K562 (cell line): ENCODE data around the gene SLC44A1. TPM values are rescaled to one million over a fixed set of nuclear protein-coding genes. Genes with fewer than 3 reads are reported as not detected.

Experiments used
- ATAC-seq: fragments of 200-7000 bp; cut with Tn5 transposase; 3 replicates; pipeline ENCODE4 v1.9.1; 2020; ENCODE audit warnings: moderate library complexity
- BruUV-seq: library from RNA; stranded (reverse); fragments of 400-500 nt; replicated peaks from 2 replicates; lab custom pipeline; 2021; lab: Mats Ljungman, UMichigan
- CTCF ChIA-PET: fragments of 300-600 bp; formaldehyde crosslinking; extraction: SDS; loops from one replicate; lab custom pipeline; 2021; ENCODE audit warnings: low intra/inter-chr PET ratio; lab: Yijun Ruan, JAX
- POLR2A ChIA-PET: fragments of 300-600, 350-650 bp; sonication (Branson Sonifier 250); formaldehyde crosslinking; extraction: SDS; loops from one replicate; lab custom pipeline; 2021; ENCODE audit warnings: antibody characterized with exemption, inconsistent platforms; lab: Yijun Ruan, JAX
- DNase-seq, 4 experiments: peaks; one replicate each; pipeline versions ENCODE4 v3.0.0 to v3.0.0-alpha.2; 2011 to 2018; ENCODE audit warnings: low spot score in 3 of 4, mixed read lengths in 3 of 4; ENCODE audit errors: extremely low read depth in 1 of 4
- FAIRE-seq: peaks from 2 replicates; lab custom pipeline; 2011; peaks lifted over from hg19 to GRCh38; lab: Jason Lieb, UNC
- H2AFZ ChIP-seq: 2 replicates; pipeline ENCODE4 v1.6.0; 2011; ENCODE audit warnings: low read depth, low read length, control low read depth, inconsistent platforms
- H3K27ac ChIP-seq: fragments of 200-600 bp; 3 replicates; pipeline ENCODE4 v1.8.0; 2011; ENCODE audit warnings: low read depth, mild to moderate bottlenecking, control low read depth, inconsistent platforms, low read length, moderate library complexity, mixed read lengths; ENCODE audit errors: extremely low read depth
- H3K27me3 ChIP-seq, 2 experiments: fragments of 300-600 bp in 1 of 2; 2 replicates in 1 of 2; 3 replicates in 1 of 2; pipeline versions ENCODE4 v1.6.0 to v1.8.0; 2011; ENCODE audit warnings: inconsistent platforms in 2 of 2, low read length in 2 of 2, mild to moderate bottlenecking in 1 of 2, mixed read lengths in 1 of 2, moderate library complexity in 1 of 2; ENCODE audit not compliant: control insufficient read depth in 2 of 2, insufficient read depth in 2 of 2
- H3K36me3 ChIP-seq: fragments of 300-600 bp; 3 replicates; pipeline ENCODE4 v1.8.0; 2011; ENCODE audit warnings: mild to moderate bottlenecking, low read length, inconsistent platforms; ENCODE audit not compliant: control insufficient read depth, insufficient read depth
- H3K4me1 ChIP-seq, 2 experiments: fragments of 200-600 bp in 1 of 2; replicated peaks in 1 of 2; 2 replicates in 1 of 2; 3 replicates in 1 of 2; pipeline versions ENCODE4 v1.5.1 to v1.8.0; 2011; ENCODE audit warnings: inconsistent platforms in 2 of 2, low read length in 2 of 2, mild to moderate bottlenecking in 1 of 2, mixed read lengths in 1 of 2, moderate library complexity in 1 of 2; ENCODE audit not compliant: control insufficient read depth in 2 of 2, insufficient read depth in 2 of 2
- H3K4me2 ChIP-seq: 2 replicates; pipeline ENCODE4 v1.6.1; 2011; ENCODE audit warnings: low read length, control low read depth, inconsistent platforms, mixed read lengths; ENCODE audit not compliant: insufficient read depth
- H3K4me3 ChIP-seq: fragments of 200-600 bp; sonication (generic), shearing (Covaris generic); 2 replicates; pipeline ENCODE4 v1.5.1; 2016; ENCODE audit warnings: control low read depth, inconsistent platforms
- H3K79me2 ChIP-seq: fragments of 200-600 bp; 3 replicates; pipeline ENCODE4 v1.8.0; 2011; ENCODE audit warnings: low read length, inconsistent platforms; ENCODE audit not compliant: control insufficient read depth, insufficient read depth
- H3K9ac ChIP-seq, 2 experiments: 2 replicates each; pipeline versions ENCODE4 v1.6.0 to v1.6.1; 2011; ENCODE audit warnings: low read depth in 2 of 2, low read length in 2 of 2, control low read depth in 1 of 2, inconsistent platforms in 1 of 2, mild to moderate bottlenecking in 1 of 2, mixed read lengths in 1 of 2; ENCODE audit not compliant: insufficient read depth in 1 of 2
- H3K9me1 ChIP-seq: one replicate; pipeline ENCODE4 v1.6.0; 2011; ENCODE audit warnings: inconsistent platforms, mild to moderate bottlenecking, low read length, moderate library complexity; ENCODE audit not compliant: control insufficient read depth, insufficient read depth
- H3K9me3 ChIP-seq: replicated peaks from 2 replicates; pipeline ENCODE4 v1.5.1; 2011; ENCODE audit warnings: low read depth, low read length, inconsistent platforms; ENCODE audit not compliant: control insufficient read depth, insufficient read depth
- H4K20me1 ChIP-seq: replicated peaks from 2 replicates; pipeline ENCODE4 v1.6.1; 2011; ENCODE audit warnings: low read length, inconsistent platforms, mixed read lengths; ENCODE audit not compliant: control insufficient read depth, insufficient read depth
- FOXJ2 ChIP-seq: fragments of 200-800 bp; sonication (Bioruptor generic); IDR thresholded peaks from 2 replicates; pipeline ENCODE4 v1.6.1; 2016; ENCODE audit warnings: missing genetic modification characterization, missing compliant biosample characterization
- IRF9 ChIP-seq: fragments of 450-650 bp; IDR thresholded peaks from 2 replicates; pipeline ENCODE4 v1.6.1; 2016; ENCODE audit warnings: missing biosample characterization, missing genetic modification characterization
- PRPF4 ChIP-seq: fragments of 200-400 bp; formaldehyde crosslinking; IDR thresholded peaks from one replicate; pipeline ENCODE4 v1.6.1; 2017; ENCODE audit warnings: low read length, low read depth, mild to moderate bottlenecking; ENCODE audit not compliant: insufficient read depth, poor library complexity, severe bottlenecking
- RBM39 ChIP-seq: fragments of 200-400 bp; formaldehyde crosslinking; optimal IDR thresholded peaks from 2 replicates; pipeline ENCODE3; 2018; ENCODE audit warnings: low read depth, low read length
- THAP7 ChIP-seq: fragments of 250-450 bp; sonication (Bioruptor Pico); IDR thresholded peaks from 2 replicates; pipeline ENCODE4 v1.5.0; 2021
- WGBS: fragments of 100-300 bp; shearing (Covaris generic); methylation state at CpG from one replicate; pipeline ENCODE4 v1.1.6; 2016; ENCODE audit warnings: low coverage, mixed read lengths; ENCODE audit not compliant: insufficient coverage; ENCODE audit errors: missing lambda C conversion rate; 5-methylcytosine and 5-hydroxymethylcytosine counted together
- in situ Hi-C: fragments of 300-500 bp; cut with MboI; formaldehyde crosslinking; loops from 4 replicates; pipeline ENCODE4 v1.15.0; 2018; ENCODE audit warnings: inconsistent platforms, mixed read lengths
- intact Hi-C: fragments of 100-400 bp; cut with micrococcal nuclease; formaldehyde crosslinking; loops from 2 replicates; pipeline ENCODE4 v1.14.2; 2022
- polyA plus RNA-seq, 8 experiments: library from polyadenylated mRNA; depleted of rRNA in 4 of 8; stranded (reverse) in 5 of 8; unstranded in 3 of 8; fragments of >200 nt; fragmentation: Nextera tagmentation in 2 of 8; fragmentation: Illumina TruSeq in 1 of 8; extraction: Ambion mirVana in 2 of 8; extraction: Trizol in 1 of 8; gene quantifications; 2 replicates each; pipeline versions ENCODE4 v1.2.1 to v1.2.3, GENCODE V29; 2011 to 2014; ENCODE audit warnings: inconsistent platforms in 1 of 8, missing spikeins in 1 of 8
- total RNA-seq, 7 experiments: library from RNA; depleted of rRNA in 6 of 7; stranded (reverse); fragments of >200 nt in 6 of 7; fragmentation: Illumina TruSeq in 2 of 7; extraction: Trizol in 2 of 7; gene quantifications; 2 replicates each; pipeline versions ENCODE4 v1.2.1 to v1.2.3, GENCODE V29; 2011 to 2021; ENCODE audit warnings: low replicate concordance in 1 of 7

Gene SLC44A1
- total and polyA plus RNA-seq, 9 of the 15 experiments (the other 6 are each of a cell fraction or from before 2014, with no cell fraction given): 0.11 to 0.59 (median 0.30) TPM

GRCh38 chr9:105284463-105284862, 40.0 kb downstream of the SLC44A1 start:
- intact Hi-C loops: no loop called here
- Histone ChIP-seq H3K27me3 (peaks cover 0 to 4% of the 10 kb centered on the region in 2 experiments; a peak in 1 of 5 replicates), H3K4me1 (no peaks in the 10 kb centered on the region), H3K27ac (no peak overlapping the region), H3K9me1 (no peaks in the 10 kb centered on the region), H3K4me2 (no peak overlapping the region), H4K20me1 (no peaks in the 10 kb centered on the region), H2AFZ (no peak overlapping the region), H3K9ac (no peak overlapping the region)
- ATAC-seq: no peak
- CTCF ChIA-PET: no interaction called here
- WGBS: 0% methylated on average over 2 of the region's 2 CpGs
- no TSS peak for BruUV-seq
- no peak for FAIRE-seq
- DNase-seq: no peak
- POLR2A ChIA-PET: no interaction called here
- no peak for TF ChIP-seq PRPF4
- no peak for TF ChIP-seq IRF9 (tag)
- TF ChIP-seq FOXJ2 (tag): no peak
- TF ChIP-seq THAP7 (CRISPR knock-in tag): no peak
- TF ChIP-seq RBM39: no peak
- TF ChIP-seq, all 486 proteins: peak for 0
- H3K79me2 ChIP-seq: no peaks in the 10 kb centered on the region
- in situ Hi-C loops: no loop called here
- H3K9me3 ChIP-seq: no peaks in the 10 kb centered on the region
- H3K4me3 ChIP-seq: no peak overlapping the region
- H3K36me3 ChIP-seq: no peaks in the 10 kb centered on the region
